Type B pancreatic cell (in vitro differentiated cells): ENCODE data around the gene CD47. TPM values are rescaled to one million over a fixed set of nuclear protein-coding genes. Genes with fewer than 3 reads are reported as not detected.

Experiments used
- DNase-seq: peaks from one replicate; pipeline ENCODE4 v3.0.0; 2021; ENCODE audit warnings: mixed read lengths; ENCODE audit not compliant: unreplicated experiment; ENCODE audit errors: extremely low spot score
- H3K27ac Mint-ChIP-seq: 2 replicates; pipeline ENCODE4 v1.8.0; 2021; ENCODE audit warnings: mild to moderate bottlenecking, mixed read lengths
- H3K27me3 Mint-ChIP-seq: 2 replicates; pipeline ENCODE4 v1.8.0; 2021; ENCODE audit warnings: mixed read lengths
- H3K36me3 Mint-ChIP-seq: 2 replicates; pipeline ENCODE4 v1.8.0; 2021; ENCODE audit warnings: mixed read lengths
- H3K4me1 Mint-ChIP-seq: one replicate; pipeline ENCODE4 v1.8.0; 2021; ENCODE audit warnings: mixed read lengths; ENCODE audit not compliant: unreplicated experiment
- H3K4me3 Mint-ChIP-seq: 2 replicates; pipeline ENCODE4 v1.8.0; 2021; ENCODE audit warnings: mild to moderate bottlenecking, mixed read lengths
- H3K9me3 Mint-ChIP-seq: 2 replicates; pipeline ENCODE4 v1.8.0; 2021; ENCODE audit warnings: mixed read lengths
- long read RNA-seq: library from polyadenylated mRNA; unstranded; transcript quantifications from one replicate; pipeline ENCODE4 v2.0.0, GENCODE V29; 2020
- total RNA-seq: library from RNA; stranded (reverse); gene quantifications from 2 replicates; pipeline ENCODE4 v1.2.1, GENCODE V29; 2021; ENCODE audit warnings: low replicate concordance
- TF ChIP-seq, protein P1 (sequence below): fragments of 200-600 bp; sonication (generic); conservative IDR thresholded peaks from 2 replicates; pipeline ENCODE4 v1.5.0; 2021; ENCODE audit warnings: antibody characterized with exemption, mild to moderate bottlenecking

The CD47 gene
- total RNA-seq: 113 and 204 TPM in 2 replicates
- long read RNA-seq, full-length matches to known transcripts: 394 of 604 reads
- long read RNA-seq, partial matches to known transcripts: 25 of 604 reads
- long read RNA-seq, other reads (novel, unspliced or antisense): 185 of 604 reads

DNA sequence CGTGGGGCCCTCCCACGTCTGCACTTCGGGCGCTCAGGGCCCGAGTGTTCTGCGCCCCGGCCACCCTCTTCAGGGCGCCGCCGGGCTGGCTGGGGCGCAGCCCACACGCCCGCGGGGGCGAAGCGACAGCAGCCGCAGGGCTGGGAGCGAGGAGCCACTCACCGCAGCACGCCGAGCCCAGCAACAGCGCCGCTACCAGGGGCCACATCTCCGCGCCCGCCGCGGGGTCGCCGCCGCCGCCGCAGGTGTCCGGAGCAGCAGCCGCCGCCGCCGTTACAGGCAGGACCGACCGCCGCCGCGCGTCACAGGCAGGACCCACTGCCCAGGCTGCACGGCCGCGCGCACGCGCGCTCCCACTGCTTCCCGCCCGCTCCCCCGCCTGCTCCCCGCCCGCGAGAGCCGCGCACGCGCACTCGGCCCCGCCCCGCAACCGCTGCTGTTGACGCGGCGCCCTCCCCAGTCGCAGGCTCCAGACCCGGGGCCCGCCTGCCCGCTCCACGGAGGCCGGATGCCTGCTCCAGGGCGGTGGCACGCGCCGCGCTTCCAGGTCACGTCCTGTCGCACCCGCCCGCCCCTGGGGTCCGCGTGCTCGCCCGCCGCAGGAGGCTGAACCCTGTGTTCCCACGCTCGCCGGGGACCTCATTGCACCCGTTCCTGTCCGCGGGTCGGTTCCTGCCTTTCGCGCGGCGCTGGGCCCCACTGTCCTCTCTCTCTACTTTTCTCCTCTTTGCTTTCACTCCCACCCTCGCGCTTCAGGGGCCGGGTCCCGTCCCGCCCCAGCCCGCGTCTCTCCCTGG lies at the start of gene CD47:
TSS of gene CD47 (minus strand) at position 331 of the 797 bp plus-strand sequence. CDS start at position 208, 123 bp downstream.
- peaks cover 7% of the 10 kb centered on the region for H3K27me3 Mint-ChIP-seq
- DNase-seq: peak; percentile 97
- peaks cover 5% of the 10 kb centered on the region for H3K9me3 Mint-ChIP-seq
- H3K4me3 Mint-ChIP-seq: peak within 1 kb of the TSS; percentile 97
- TF ChIP-seq, protein P1, sequence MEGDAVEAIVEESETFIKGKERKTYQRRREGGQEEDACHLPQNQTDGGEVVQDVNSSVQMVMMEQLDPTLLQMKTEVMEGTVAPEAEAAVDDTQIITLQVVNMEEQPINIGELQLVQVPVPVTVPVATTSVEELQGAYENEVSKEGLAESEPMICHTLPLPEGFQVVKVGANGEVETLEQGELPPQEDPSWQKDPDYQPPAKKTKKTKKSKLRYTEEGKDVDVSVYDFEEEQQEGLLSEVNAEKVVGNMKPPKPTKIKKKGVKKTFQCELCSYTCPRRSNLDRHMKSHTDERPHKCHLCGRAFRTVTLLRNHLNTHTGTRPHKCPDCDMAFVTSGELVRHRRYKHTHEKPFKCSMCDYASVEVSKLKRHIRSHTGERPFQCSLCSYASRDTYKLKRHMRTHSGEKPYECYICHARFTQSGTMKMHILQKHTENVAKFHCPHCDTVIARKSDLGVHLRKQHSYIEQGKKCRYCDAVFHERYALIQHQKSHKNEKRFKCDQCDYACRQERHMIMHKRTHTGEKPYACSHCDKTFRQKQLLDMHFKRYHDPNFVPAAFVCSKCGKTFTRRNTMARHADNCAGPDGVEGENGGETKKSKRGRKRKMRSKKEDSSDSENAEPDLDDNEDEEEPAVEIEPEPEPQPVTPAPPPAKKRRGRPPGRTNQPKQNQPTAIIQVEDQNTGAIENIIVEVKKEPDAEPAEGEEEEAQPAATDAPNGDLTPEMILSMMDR: no peak
- peak within 1 kb of the TSS; percentile 87 for H3K27ac Mint-ChIP-seq
- H3K36me3 Mint-ChIP-seq: peaks cover 4% of the 10 kb centered on the region
- H3K4me1 Mint-ChIP-seq: peaks cover 10% of the 10 kb centered on the region

DNA sequence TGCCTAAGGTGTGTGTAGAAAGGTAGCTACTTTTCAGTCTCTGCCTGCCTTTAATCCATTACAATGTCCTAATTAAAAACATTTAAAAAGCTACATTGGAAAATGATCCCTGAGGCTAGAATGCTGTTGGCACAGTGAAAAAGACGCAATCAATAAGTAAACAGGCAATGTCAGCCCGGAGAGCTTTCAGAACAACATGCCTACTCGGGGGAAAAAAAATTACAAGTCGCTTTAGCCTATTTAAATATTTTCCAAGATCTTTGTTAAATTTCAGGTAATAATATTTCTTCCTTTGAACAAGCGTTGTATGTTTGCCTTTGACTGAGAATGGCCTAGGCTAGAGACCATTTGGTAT lies 46.6 kb upstream of the CD47 start:
- DNase-seq: no peak
- TF ChIP-seq, protein P1: no peak
- Mint-ChIP-seq H3K36me3 (no peaks in the 10 kb centered on the region), H3K4me3 (peak overlapping the region; percentile 70), H3K27me3 (no peaks in the 10 kb centered on the region), H3K27ac (peak overlapping the region; percentile 89), H3K4me1 (peaks cover 16% of the 10 kb centered on the region), H3K9me3 (peaks cover 5% of the 10 kb centered on the region)

DNA sequence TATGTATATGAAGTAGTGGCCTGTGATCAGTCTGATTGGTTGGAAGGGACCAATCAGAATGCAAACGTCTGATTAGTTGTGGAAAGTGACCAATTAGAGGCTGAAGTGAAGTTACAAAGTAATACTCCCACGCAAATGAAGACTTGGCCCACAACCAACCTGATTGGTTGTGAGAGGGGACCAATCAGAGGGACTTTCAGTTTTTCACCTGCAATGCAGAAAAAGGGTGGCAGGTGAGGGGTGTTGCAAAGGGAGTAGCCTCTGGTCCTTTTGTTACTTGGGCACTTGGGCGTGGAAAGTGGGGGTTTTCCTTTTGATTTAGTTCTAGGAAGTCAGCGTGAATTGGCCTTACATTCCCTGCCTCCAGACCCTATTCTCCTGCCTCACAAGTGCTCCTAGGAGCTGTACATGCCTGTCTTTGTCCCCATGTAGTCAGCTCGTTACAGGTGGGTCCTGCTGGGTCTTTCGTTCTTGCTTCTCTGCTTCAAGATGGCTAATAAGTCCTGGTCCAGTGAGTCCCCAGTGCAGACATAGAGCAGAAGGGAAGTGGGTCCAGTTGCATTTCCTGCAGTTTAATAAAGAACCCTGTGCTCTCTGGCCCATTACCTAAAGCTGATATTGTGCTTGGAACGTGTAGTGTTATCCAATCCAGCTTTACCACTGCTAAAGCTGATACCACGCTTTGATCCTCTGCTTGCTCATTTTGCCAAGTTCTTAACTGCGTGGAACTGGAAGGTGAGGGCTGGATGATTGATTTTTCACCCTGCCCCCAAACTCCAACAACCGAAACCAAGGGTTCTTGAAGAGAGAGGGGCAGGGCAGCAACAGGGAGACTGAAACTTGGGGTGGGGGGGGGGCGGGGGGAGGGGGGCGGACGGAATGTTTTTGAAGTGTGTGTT lies 46.0 kb upstream of the CD47 start:
- Mint-ChIP-seq H3K4me1 (peaks cover 16% of the 10 kb centered on the region), H3K36me3 (no peaks in the 10 kb centered on the region), H3K27me3 (no peaks in the 10 kb centered on the region), H3K9me3 (peaks cover 5% of the 10 kb centered on the region), H3K4me3 (peak overlapping the region; percentile 70), H3K27ac (peak overlapping the region; percentile 89)
- no peak for DNase-seq
- TF ChIP-seq, protein P1: no peak

DNA sequence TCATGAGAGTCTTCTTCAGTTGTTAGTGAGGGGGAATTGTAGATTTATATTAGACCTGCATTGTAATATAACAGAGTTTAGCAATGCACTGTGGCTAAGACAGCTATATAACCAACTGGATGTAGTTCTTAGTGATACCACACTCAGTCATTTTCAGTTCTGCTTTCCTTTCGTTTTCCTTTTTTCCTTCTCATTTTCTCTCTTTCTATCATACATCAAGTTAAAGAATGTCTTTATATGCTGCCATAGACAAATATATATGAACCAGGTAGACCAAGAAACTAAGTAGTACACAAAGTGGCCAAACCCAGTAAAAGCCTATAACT lies 43.7 kb upstream of the CD47 start:
- Mint-ChIP-seq H3K4me3 (no peak overlapping the region), H3K27me3 (no peaks in the 10 kb centered on the region), H3K36me3 (no peaks in the 10 kb centered on the region), H3K4me1 (peaks cover 16% of the 10 kb centered on the region), H3K9me3 (no peaks in the 10 kb centered on the region), H3K27ac (no peak overlapping the region)
- TF ChIP-seq, protein P1: no peak
- no peak for DNase-seq

DNA sequence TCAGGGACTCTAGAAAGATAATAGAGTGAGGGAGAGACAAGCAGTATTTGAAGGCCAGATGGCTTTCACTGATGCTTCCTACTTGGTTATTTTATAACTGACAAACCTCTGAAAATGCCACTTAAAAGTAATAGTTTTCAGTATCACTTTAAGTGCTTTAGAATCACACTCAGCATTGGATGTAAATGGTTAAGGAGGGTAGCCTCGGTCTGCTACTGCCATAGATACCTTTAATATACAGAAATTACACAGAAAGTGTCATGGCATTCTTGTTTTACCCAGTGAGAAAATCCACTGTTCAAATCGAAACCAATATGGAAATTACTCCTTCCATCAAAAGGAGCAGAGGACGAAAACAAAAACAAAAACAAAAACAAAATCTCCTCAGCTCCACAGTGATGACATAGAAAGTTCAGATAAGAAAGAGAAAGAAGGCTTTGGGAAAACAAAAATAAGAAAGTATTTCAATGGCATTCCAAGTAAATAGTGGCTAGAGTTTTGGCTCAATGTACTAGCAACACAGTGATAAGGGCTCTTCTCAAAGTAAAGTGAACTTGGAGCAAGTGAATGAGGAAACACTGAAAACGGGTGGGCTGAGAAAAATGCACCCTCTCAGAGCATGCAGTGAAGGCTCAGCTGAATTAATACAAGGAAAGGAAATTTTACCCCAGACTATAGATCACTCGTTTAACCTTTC lies 43.2 kb upstream of the CD47 start:
- Mint-ChIP-seq H3K36me3 (no peaks in the 10 kb centered on the region), H3K27me3 (no peaks in the 10 kb centered on the region), H3K9me3 (no peaks in the 10 kb centered on the region)

More for the DNA sequence above, 43.2 kb upstream of the CD47 start:
- Mint-ChIP-seq H3K4me1 (peaks cover 16% of the 10 kb centered on the region), H3K27ac (peak overlapping the region; percentile 90), H3K4me3 (no peak overlapping the region)
- TF ChIP-seq, protein P1: no peak
- DNase-seq: no peak
